Testis (tissue), 2 donors: ENCODE results near the gene HS3ST4.

Experiments
- POLR2A ChIP-seq: fragments of 450-650 bp; IDR thresholded peaks from one replicate; pipeline ENCODE4 v1.6.1; 2017; ENCODE audit warnings: antibody characterized with exemption, mild to moderate bottlenecking, moderate library complexity
- TF ChIP-seq, protein P1 (sequence below), 3 experiments: fragments of 450-650 bp in 2 of 3; fragments of 200-600 bp in 1 of 3; sonication (generic) in 1 of 3; IDR thresholded peaks; one replicate each; pipeline ENCODE4 v1.5.1; 2016 to 2019; ENCODE audit warnings: antibody characterized with exemption in 3 of 3, mild to moderate bottlenecking in 2 of 3, moderate library complexity in 1 of 3

DNA sequence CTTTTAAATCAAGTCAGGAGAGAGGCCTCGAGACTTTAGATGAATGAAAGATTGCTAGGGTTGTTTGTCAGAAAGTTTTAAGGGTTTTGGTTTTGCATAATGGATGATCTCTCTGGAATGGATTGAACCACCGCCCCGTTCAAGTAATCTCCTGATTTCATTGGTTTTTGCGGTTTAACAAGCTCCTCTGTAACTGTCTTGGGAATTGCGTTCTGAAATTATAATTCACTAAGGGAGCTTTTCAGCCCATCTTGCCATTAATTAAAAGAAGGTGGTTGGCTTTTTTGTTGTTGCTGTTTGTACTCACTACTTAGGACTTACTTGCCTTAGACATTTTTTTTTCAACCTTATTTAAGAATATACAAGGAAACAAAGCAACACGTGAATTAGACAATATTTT lies 8.8 kb downstream of the HS3ST4 start:
- TF ChIP-seq POLR2A, result no peak
- TF ChIP-seq, protein P1, sequence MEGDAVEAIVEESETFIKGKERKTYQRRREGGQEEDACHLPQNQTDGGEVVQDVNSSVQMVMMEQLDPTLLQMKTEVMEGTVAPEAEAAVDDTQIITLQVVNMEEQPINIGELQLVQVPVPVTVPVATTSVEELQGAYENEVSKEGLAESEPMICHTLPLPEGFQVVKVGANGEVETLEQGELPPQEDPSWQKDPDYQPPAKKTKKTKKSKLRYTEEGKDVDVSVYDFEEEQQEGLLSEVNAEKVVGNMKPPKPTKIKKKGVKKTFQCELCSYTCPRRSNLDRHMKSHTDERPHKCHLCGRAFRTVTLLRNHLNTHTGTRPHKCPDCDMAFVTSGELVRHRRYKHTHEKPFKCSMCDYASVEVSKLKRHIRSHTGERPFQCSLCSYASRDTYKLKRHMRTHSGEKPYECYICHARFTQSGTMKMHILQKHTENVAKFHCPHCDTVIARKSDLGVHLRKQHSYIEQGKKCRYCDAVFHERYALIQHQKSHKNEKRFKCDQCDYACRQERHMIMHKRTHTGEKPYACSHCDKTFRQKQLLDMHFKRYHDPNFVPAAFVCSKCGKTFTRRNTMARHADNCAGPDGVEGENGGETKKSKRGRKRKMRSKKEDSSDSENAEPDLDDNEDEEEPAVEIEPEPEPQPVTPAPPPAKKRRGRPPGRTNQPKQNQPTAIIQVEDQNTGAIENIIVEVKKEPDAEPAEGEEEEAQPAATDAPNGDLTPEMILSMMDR (IDR thresholded peaks at IDR 0.05), result no peak
